Stimulated activated CD8-positive, alpha-beta memory T cell treated with anti-CD3 and anti-CD28 coated beads, Interleukin-2, amount 100 ng/mL, for 48 hours (primary cell): ENCODE results near the gene ADGRD1.
"Not testable (repeated sequence)": the region's sequence is repeated elsewhere in the genome, so short reads cannot be mapped to it uniquely, and the experiment has no call there.

Experiments used
- DNase-seq, 2 donors: peaks; one replicate each; pipeline ENCODE4 v3.0.0-alpha.2; 2020; ENCODE audit warnings: low read depth in 2 of 2

ADGRD1 gene

GRCh38 chr12:130953771-130954543 lies at the start of gene ADGRD1:
TSS of gene ADGRD1 (plus strand) at chr12:130953907. CDS start at chr12:130954466, 559 bp downstream.
- no peak for DNase-seq

DNA sequence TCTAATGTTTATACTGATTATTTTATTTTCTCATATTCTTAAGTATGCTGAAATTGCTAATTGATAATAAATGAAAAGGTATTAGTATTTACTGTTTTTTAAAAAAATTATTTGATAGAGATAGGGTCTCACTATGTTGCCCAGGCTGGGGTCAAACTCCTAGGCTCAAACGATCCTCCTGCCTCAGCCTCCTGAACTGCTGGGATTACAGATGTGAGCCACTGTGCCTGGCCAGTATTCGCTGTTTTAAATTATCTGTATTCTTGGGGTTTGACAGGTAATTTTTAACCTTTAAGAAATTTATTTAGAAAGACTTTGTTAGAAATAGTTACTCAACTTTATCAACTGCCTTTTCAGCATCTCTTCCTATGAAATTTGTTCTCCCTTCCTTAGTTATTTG lies 49.6 kb upstream of the ADGRD1 start:
- DNase-seq: no peak

DNA sequence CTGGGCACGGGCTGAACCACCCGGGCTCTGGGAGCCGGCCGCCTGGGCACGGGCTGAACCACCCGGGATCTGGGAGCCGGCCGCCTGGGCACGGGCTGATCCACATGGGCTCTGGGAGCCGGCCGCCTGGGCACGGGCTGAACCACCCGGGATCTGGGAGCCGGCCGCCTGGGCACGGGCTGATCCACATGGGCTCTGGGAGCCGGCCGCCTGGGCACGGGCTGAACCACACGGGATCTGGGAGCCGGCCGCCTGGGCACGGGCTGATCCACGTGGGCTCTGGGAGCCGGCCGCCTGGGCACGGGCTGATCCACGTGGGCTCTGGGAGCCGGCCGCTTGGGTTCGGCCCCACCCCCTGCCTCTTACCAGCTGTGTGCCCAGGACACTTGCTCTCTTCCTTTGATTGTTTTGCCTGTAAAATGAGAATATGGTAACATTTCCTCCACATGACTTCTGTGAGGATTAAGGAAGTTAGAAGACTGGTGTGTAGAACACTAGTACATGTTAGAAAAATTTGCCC lies 48.7 kb upstream of the ADGRD1 start:
- not testable (repeated sequence) for DNase-seq

DNA sequence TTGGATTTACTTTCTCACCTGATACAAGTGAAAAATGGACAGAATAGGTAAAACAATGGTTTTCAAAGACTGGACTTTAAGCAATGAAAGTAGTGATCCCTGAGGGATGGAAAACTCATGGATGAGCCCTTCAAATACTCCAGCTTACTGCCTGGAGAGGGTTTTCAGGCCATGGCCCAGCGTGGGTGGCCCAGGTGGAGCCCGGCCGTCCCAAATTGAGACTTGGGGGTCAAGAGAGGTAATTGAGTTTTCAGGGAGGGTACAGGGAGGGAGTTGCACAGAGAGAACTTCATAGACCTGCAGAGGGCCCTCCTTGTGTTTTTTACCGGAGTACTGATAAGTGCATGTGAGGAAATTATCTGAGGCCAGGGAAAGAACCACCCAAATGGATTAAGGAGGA lies 44.6 kb upstream of the ADGRD1 start:
- no peak for DNase-seq

DNA sequence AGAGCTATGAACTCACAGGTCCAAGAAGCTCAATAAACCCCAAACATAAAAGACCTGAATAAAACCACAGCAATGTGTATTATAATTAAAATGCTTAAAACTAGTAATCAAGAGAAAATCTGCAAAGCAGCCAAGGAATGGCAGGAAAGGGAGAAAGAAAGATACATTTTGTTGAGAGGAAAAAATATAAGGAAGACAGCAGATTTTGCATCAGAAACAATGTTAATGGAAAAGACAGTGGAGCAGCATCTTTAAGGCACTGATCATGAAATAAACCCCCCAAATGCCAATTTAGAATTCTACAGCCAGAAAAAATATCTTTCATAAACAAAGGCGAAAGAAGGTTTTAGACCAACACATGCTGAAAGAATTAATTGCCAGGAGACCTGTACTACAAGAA lies 42.5 kb upstream of the ADGRD1 start:
- DNase-seq: no peak

GRCh38 chr12:130911933-130912332 lies 41.8 kb upstream of the ADGRD1 start:
- DNase-seq: no peak

GRCh38 chr12:130916241-130916911 lies 37.3 kb upstream of the ADGRD1 start:
- DNase-seq: peak in 1 of 2 donors; percentile 3

GRCh38 chr12:130917607-130918006 lies 36.1 kb upstream of the ADGRD1 start:
- no peak for DNase-seq

DNA sequence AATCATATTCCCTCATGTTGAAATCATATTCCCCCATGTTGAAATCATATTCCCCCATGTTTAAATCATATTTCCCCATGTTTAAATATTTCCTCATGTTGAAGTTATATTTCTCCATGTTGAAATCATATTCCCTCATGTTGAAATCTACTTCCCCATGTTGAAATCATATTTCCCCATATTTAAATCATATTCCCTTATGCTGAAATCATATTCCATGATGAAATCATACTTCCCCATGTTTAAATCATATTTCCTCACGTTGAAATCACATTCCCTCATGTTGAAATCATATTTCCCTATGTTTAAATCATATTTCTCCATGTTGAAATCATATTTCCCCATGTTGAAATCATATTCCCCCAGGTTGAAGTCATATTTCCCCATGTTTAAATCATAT lies 34.6 kb upstream of the ADGRD1 start:
- DNase-seq: no peak

DNA sequence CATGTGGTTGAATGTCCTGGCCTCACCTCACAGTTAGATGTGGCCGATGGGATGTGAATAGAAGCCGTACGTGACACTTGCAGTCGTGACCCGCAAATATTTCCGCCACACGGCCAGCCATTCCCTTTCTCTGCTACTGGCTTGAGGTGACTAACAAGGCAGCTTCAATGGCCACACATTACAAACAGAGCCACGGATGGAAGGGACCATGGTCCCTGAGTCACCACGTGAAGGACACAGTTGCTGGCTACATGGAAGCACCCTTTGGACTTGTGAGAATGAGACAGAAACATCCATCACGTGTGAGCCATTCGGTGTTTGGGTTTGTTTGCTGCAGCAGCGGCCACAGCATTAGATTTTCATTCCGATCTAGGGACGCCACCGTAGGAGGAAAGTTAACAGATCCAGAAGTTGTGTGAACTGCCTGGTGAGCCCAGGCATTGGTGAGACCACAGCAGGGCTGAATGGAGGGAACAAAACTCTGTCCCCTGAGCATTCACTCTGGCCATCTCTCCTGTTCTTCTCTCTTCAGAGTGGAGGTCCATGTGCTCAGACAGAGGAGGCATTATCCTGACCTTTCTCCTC lies 33.5 kb upstream of the ADGRD1 start:
- no peak for DNase-seq

DNA sequence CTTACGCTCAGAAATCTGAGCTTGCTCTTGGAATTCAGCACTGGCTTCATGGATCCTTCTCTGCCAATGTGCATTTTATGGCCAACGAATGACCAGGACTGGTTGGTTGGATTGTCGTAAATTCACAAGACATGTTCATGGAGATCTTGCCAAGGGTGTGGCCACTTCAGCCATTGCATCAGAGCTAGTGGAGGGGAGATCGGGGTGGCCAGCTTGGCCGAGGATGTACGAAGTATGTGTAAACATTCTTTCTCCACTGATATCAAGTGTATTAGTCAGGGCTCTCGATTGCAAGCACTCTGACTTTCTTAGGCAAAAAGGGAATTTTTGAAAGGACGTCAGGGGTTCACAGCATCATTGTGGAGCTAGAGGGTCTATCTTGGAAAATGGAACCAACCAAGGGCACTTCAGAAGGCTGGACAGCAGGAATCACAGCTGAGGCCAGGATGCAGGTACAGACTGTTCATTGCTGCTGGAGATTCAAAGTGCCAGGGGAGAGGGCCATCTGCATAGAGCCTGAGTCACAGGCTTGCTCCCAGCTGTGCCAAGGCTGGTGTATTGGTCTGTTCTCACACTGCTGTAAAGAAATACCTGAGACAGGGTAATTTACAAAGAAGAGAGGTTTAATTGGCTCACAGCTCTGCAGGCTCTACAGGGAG lies 32.9 kb upstream of the ADGRD1 start:
- no peak for DNase-seq

DNA sequence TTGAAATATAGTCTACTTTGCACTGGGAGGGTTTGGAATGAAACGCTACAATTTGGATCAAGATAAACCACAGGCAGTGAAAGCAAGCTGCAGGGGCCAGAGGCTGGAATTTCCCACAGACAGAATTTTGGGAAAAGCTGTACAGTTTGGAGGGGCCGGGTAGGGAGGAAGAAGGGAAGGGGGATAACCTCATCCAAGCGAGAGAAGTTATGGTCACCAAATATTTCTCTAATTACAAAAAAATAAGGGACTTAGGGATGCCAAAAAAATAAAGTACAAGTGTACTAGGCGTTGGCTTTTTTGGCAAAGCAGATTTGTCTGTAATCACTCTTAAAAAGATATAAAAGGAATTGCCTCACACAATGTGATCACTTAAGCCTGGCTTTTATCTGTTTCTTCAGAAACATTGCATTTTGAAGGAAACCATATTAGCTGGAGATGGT lies 31.2 kb upstream of the ADGRD1 start:
- DNase-seq: no peak

- no peak for DNase-seq
Measured at GRCh38 chr12:130924966-130925665, 28.6 kb upstream of the ADGRD1 start.

GRCh38 chr12:130925666-130926015 lies 28.1 kb upstream of the ADGRD1 start:
- DNase-seq: no peak

GRCh38 chr12:130929363-130929762 lies 24.3 kb upstream of the ADGRD1 start:
- no peak for DNase-seq

GRCh38 chr12:130932061-130932930 lies 21.4 kb upstream of the ADGRD1 start:
- no peak for DNase-seq

GRCh38 chr12:130933269-130933995 lies 20.3 kb upstream of the ADGRD1 start:
- no peak for DNase-seq

DNA sequence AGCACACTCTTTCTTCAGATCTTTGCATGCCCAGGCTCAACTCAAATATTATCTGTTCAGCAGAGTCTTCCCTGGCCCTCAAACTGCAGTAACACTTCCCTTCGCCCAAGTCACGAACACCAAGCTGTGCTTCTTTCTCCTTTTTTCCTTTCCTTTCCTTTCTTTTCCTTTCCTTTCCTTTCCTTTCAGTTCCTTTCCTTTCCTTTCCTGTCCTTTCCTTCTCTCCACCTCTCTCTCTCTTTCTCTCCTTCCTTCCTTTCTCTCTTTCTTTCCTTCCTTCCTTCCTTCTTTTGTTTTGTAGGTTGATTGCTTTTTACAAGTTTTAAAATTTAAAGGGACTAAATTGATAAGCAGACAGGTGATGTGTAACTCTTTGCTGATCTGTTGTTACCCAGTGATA lies 19.0 kb upstream of the ADGRD1 start:
- DNase-seq: no peak

GRCh38 chr12:130936561-130936960 lies 17.1 kb upstream of the ADGRD1 start:
- DNase-seq: no peak

- no peak for DNase-seq
Measured at GRCh38 chr12:130937063-130937462, 16.6 kb upstream of the ADGRD1 start.
